ENCODE measurements around the gene LGALS9C.
A peak's percentile ranks its signal among the peaks of the same experiment; 100 is the strongest.
"Not testable (repeated sequence)": the region's sequence is repeated elsewhere in the genome, so short reads cannot be mapped to it uniquely, and the experiment has no call there.

LGALS9C gene

GRCh38 chr17:18478977-18479595, 2.5 kb downstream of the LGALS9C start:
- DNase-seq: not testable (repeated sequence)

- not testable (repeated sequence) for DNase-seq
These were observed 5.2 kb downstream of the LGALS9C start for GRCh38 chr17:18481775-18482174.

GRCh38 chr17:18485936-18486464, 9.4 kb downstream of the LGALS9C start:
- not testable (repeated sequence) for DNase-seq

GRCh38 chr17:18487633-18488032, 11.0 kb downstream of the LGALS9C start:
- DNase-seq: not testable (repeated sequence)

GRCh38 chr17:18488622-18489021, 12.0 kb downstream of the LGALS9C start:
- DNase-seq: not testable (repeated sequence)

- DNase-seq: not testable (repeated sequence)
These were observed 13.4 kb downstream of the LGALS9C start for GRCh38 chr17:18490016-18490415.

- peak; percentile 54 for DNase-seq
These were observed 16.3 kb downstream of the LGALS9C start for GRCh38 chr17:18492712-18493480.

- not testable (repeated sequence) for DNase-seq
These were observed 17.7 kb downstream of the LGALS9C start for GRCh38 chr17:18494250-18494768.

- DNase-seq: not testable (repeated sequence)
These were observed 20.5 kb downstream of the LGALS9C start for GRCh38 chr17:18497044-18497443.

- not testable (repeated sequence) for DNase-seq
These were observed 22.5 kb downstream of the LGALS9C start for GRCh38 chr17:18499100-18499499.

GRCh38 chr17:18499756-18500155, 23.2 kb downstream of the LGALS9C start:
- DNase-seq: not testable (repeated sequence)

- not testable (repeated sequence) for DNase-seq
These were observed 23.7 kb downstream of the LGALS9C start for GRCh38 chr17:18500281-18500680.

- DNase-seq: not testable (repeated sequence)
These were observed 24.2 kb downstream of the LGALS9C start for GRCh38 chr17:18500816-18501215.

- not testable (repeated sequence) for DNase-seq
These were observed 26.6 kb downstream of the LGALS9C start for GRCh38 chr17:18503221-18503620.

- not testable (repeated sequence) for DNase-seq
These were observed 31.1 kb downstream of the LGALS9C start for GRCh38 chr17:18507729-18508128.

- not testable (repeated sequence) for DNase-seq
These were observed 32.1 kb downstream of the LGALS9C start for GRCh38 chr17:18508667-18509066.

- not testable (repeated sequence) for DNase-seq
These were observed 44.5 kb downstream of the LGALS9C start for GRCh38 chr17:18521100-18521499.

GRCh38 chr17:18525015-18525414, 48.4 kb downstream of the LGALS9C start:
- not testable (repeated sequence) for DNase-seq

GRCh38 chr17:18526168-18526800, 49.7 kb downstream of the LGALS9C start:
- DNase-seq: not testable (repeated sequence)

GRCh38 chr17:18527354-18527753, 50.8 kb downstream of the LGALS9C start:
- DNase-seq: not testable (repeated sequence)

- not testable (repeated sequence) for DNase-seq
These were observed 51.8 kb downstream of the LGALS9C start for GRCh38 chr17:18528435-18528834.

- DNase-seq: not testable (repeated sequence)
These were observed 52.4 kb downstream of the LGALS9C start for GRCh38 chr17:18528899-18529500.

- not testable (repeated sequence) for DNase-seq
These were observed 53.8 kb downstream of the LGALS9C start for GRCh38 chr17:18530405-18530804.

All from stimulated activated CD4-positive, alpha-beta T cell treated with anti-CD3 and anti-CD28 coated beads, Interleukin-1b, Interleukin-23, amount 100 ng/mL, for 48 hours (primary cell).